CD14-positive monocyte (primary cell): ENCODE results near the gene MAPK14. TPM values are rescaled to one million over a fixed set of nuclear protein-coding genes. Genes with fewer than 3 reads are reported as not detected.

Experiments
- DNase-seq, 3 donors: peaks; one replicate each; pipeline ENCODE4 v3.0.0-alpha.2; 2011 to 2022
- H2AFZ ChIP-seq: 2 replicates; pipeline ENCODE4 v1.6.0; 2012; ENCODE audit warnings: mild to moderate bottlenecking, low read depth, low read length, inconsistent platforms; ENCODE audit not compliant: insufficient read depth, poor library complexity, severe bottlenecking
- H3K27ac ChIP-seq, 2 donors: 1 replicate in 1 of 2; 2 replicates in 1 of 2; pipeline ENCODE4 v1.5.1; 2012 to 2013; ENCODE audit warnings: low read length in 2 of 2, control low read depth in 1 of 2, inconsistent platforms in 1 of 2, low read depth in 1 of 2, mild to moderate bottlenecking in 1 of 2
- H3K27me3 ChIP-seq, 2 donors: one replicate each; pipeline versions ENCODE4 v1.6.0 to v1.6.1; 2011 to 2013; ENCODE audit warnings: low read length in 2 of 2; ENCODE audit not compliant: control insufficient read depth in 2 of 2, insufficient read depth in 2 of 2
- H3K36me3 ChIP-seq, 2 donors: replicated peaks in 1 of 2; 1 replicate in 1 of 2; 2 replicates in 1 of 2; pipeline versions ENCODE4 v1.5.1 to v1.6.1; 2012 to 2013; ENCODE audit warnings: low read length in 2 of 2, control low read depth in 1 of 2, inconsistent platforms in 1 of 2, mild to moderate bottlenecking in 1 of 2; ENCODE audit not compliant: insufficient read depth in 2 of 2, control insufficient read depth in 1 of 2
- H3K4me1 ChIP-seq, 2 donors: 1 replicate in 1 of 2; 2 replicates in 1 of 2; pipeline versions ENCODE4 v1.5.1 to v1.6.1; 2012 to 2013; ENCODE audit warnings: low read length in 2 of 2, control low read depth in 1 of 2, inconsistent platforms in 1 of 2, mild to moderate bottlenecking in 1 of 2, moderate library complexity in 1 of 2; ENCODE audit not compliant: insufficient read depth in 2 of 2, control insufficient read depth in 1 of 2
- H3K4me2 ChIP-seq: replicated peaks from 2 replicates; pipeline ENCODE3; 2012; ENCODE audit warnings: low read length, moderate library complexity, mild to moderate bottlenecking; ENCODE audit not compliant: poor library complexity, severe bottlenecking; ENCODE audit errors: extremely low read depth
- H3K4me3 ChIP-seq, 3 experiments: fragments of 200-600 bp in 1 of 3; sonication (generic) in 1 of 3; replicated peaks in 1 of 3; 1 replicate in 2 of 3; 2 replicates in 1 of 3; pipeline ENCODE4 v1.5.1; 2011 to 2013; ENCODE audit warnings: low read length in 3 of 3, mild to moderate bottlenecking in 3 of 3, control low read depth in 2 of 3, low read depth in 2 of 3, inconsistent platforms in 1 of 3, moderate library complexity in 1 of 3
- H3K79me2 ChIP-seq: 2 replicates; pipeline ENCODE4 v1.6.0; 2012; ENCODE audit warnings: mild to moderate bottlenecking, control low read depth, inconsistent platforms, low read length, moderate library complexity; ENCODE audit not compliant: insufficient read depth
- H3K9ac ChIP-seq: 2 replicates; pipeline ENCODE4 v1.6.0; 2017; ENCODE audit warnings: low read length, mild to moderate bottlenecking; ENCODE audit not compliant: insufficient read depth, poor library complexity, severe bottlenecking
- H3K9me3 ChIP-seq, 2 donors: replicated peaks in 1 of 2; 1 replicate in 1 of 2; 2 replicates in 1 of 2; pipeline versions ENCODE4 v1.5.1 to v1.6.1; 2012 to 2013; ENCODE audit warnings: low read length in 2 of 2, control low read depth in 1 of 2; ENCODE audit not compliant: control insufficient read depth in 1 of 2, insufficient read depth in 1 of 2
- H4K20me1 ChIP-seq: 2 replicates; pipeline ENCODE4 v1.6.0; 2012; ENCODE audit warnings: mild to moderate bottlenecking, low read length, control low read depth, moderate library complexity; ENCODE audit not compliant: insufficient read depth
- H3K27ac Mint-ChIP-seq, 7 donors: one replicate each; pipeline ENCODE4 v1.8.0; 2020; ENCODE audit warnings: mild to moderate bottlenecking in 7 of 7, mixed read lengths in 7 of 7, moderate library complexity in 6 of 7, inconsistent platforms in 2 of 7
- H3K27me3 Mint-ChIP-seq, 3 donors: one replicate each; pipeline ENCODE4 v1.8.0; 2021 to 2022; ENCODE audit warnings: low read depth in 3 of 3, mild to moderate bottlenecking in 3 of 3, mixed read lengths in 3 of 3, moderate library complexity in 3 of 3, inconsistent platforms in 1 of 3
- H3K36me3 Mint-ChIP-seq, 2 donors: one replicate each; pipeline ENCODE4 v1.8.0; 2020; ENCODE audit warnings: mixed read lengths in 2 of 2, inconsistent platforms in 1 of 2, mild to moderate bottlenecking in 1 of 2
- H3K4me1 Mint-ChIP-seq: one replicate; pipeline ENCODE4 v1.8.0; 2020; ENCODE audit warnings: mild to moderate bottlenecking, mixed read lengths
- H3K4me3 Mint-ChIP-seq, 2 donors: one replicate each; pipeline ENCODE4 v1.8.0; 2020; ENCODE audit warnings: mild to moderate bottlenecking in 2 of 2, mixed read lengths in 2 of 2, moderate library complexity in 1 of 2
- H3K9me3 Mint-ChIP-seq, 7 donors: one replicate each; pipeline ENCODE4 v1.8.0; 2020 to 2022; ENCODE audit warnings: mixed read lengths in 7 of 7, mild to moderate bottlenecking in 6 of 7, moderate library complexity in 6 of 7, inconsistent platforms in 2 of 7
- CTCF ChIP-seq: fragments of 200-600 bp; IDR thresholded peaks from one replicate; pipeline ENCODE4 v1.8.0; 2022; ENCODE audit warnings: antibody characterized with exemption, mild to moderate bottlenecking
- WGBS: methylation state at CpG from one replicate; pipeline ENCODE4 v1.1.5; 2013; ENCODE audit warnings: missing lambda C conversion rate; ENCODE audit not compliant: insufficient coverage; 5-methylcytosine and 5-hydroxymethylcytosine counted together
- intact Hi-C, 2 donors: fragments of 100-400 bp; cut with micrococcal nuclease; formaldehyde crosslinking; loops; one replicate each; pipeline versions ENCODE4 v1.15.0 to v1.15.1; 2023
- polyA plus RNA-seq, 3 donors: library from polyadenylated mRNA; depleted of rRNA in 1 of 3; unstranded in 2 of 3; stranded (reverse) in 1 of 3; fragments of 300-500 nt in 2 of 3; fragments of >200 nt in 1 of 3; fragmentation: Illumina TruSeq in 2 of 3; gene quantifications; 1 replicate in 2 of 3; 2 replicates in 1 of 3; pipeline ENCODE4 v1.2.3, GENCODE V29; 2012 to 2021

MAPK14 gene
- polyA plus RNA-seq, 3 donors: 56.6 to 96.6 (median 83.7) TPM

GRCh38 chr6:36154286-36154685 lies 126.7 kb downstream of the MAPK14 start:
- H3K4me1 ChIP-seq: peaks cover 11 to 17% of the 10 kb centered on the region in 2 donors
- intact Hi-C loops: no loop called here
- no peaks in the 10 kb centered on the region for H3K79me2 ChIP-seq
- H2AFZ ChIP-seq: no peak overlapping the region
- Mint-ChIP-seq H3K36me3 (peaks cover 1 to 12% of the 10 kb centered on the region in 2 donors), H3K9me3 (peaks cover 10 to 20% (median 18%) of the 10 kb centered on the region in 7 donors), H3K4me1 (peaks cover 23% of the 10 kb centered on the region), H3K27me3 (peaks cover 0 to 2% (median 2%) of the 10 kb centered on the region in 3 donors), H3K4me3 (no peak overlapping the region), H3K27ac (no peak overlapping the region)
- TF ChIP-seq CTCF: no peak
- H3K4me3 ChIP-seq: no peak overlapping the region
- H3K36me3 ChIP-seq: no peaks in the 10 kb centered on the region
- H4K20me1 ChIP-seq: no peaks in the 10 kb centered on the region
- peaks cover 12 to 13% of the 10 kb centered on the region in 2 donors for H3K9me3 ChIP-seq
- H3K4me2 ChIP-seq: no peak overlapping the region
- 100% methylated on average over 1 of the region's 2 CpGs for WGBS
- DNase-seq: no peak
- H3K27ac ChIP-seq: no peak overlapping the region
- H3K27me3 ChIP-seq: no peaks in the 10 kb centered on the region
- H3K9ac ChIP-seq: no peak overlapping the region

- no CpG with 5 or more reads among the region's 2 CpGs for WGBS
- no peaks in the 10 kb centered on the region for H4K20me1 ChIP-seq
- H2AFZ ChIP-seq: no peak overlapping the region
- H3K79me2 ChIP-seq: no peaks in the 10 kb centered on the region
- H3K4me1 Mint-ChIP-seq: peaks cover 16% of the 10 kb centered on the region
- H3K36me3 ChIP-seq: no peaks in the 10 kb centered on the region
- no peak for TF ChIP-seq CTCF
- intact Hi-C loops: no loop called here
- H3K36me3 Mint-ChIP-seq: peaks cover 1 to 12% of the 10 kb centered on the region in 2 donors
- H3K4me1 ChIP-seq: peaks cover 7 to 9% of the 10 kb centered on the region in 2 donors
- no peak overlapping the region for H3K4me3 ChIP-seq
- peaks cover 0 to 2% (median 2%) of the 10 kb centered on the region in 3 donors for H3K27me3 Mint-ChIP-seq
- H3K9me3 Mint-ChIP-seq: peaks cover 15 to 26% (median 22%) of the 10 kb centered on the region in 7 donors
- no peak overlapping the region for H3K27ac Mint-ChIP-seq
- no peaks in the 10 kb centered on the region for H3K27me3 ChIP-seq
- H3K4me3 Mint-ChIP-seq: no peak overlapping the region
- no peak for DNase-seq
- no peak overlapping the region for H3K27ac ChIP-seq
- no peak overlapping the region for H3K4me2 ChIP-seq
- no peak overlapping the region for H3K9ac ChIP-seq
- peaks cover 12 to 13% of the 10 kb centered on the region in 2 donors for H3K9me3 ChIP-seq
Measured at GRCh38 chr6:36155662-36156061, 128.1 kb downstream of the MAPK14 start.
